NCI-H2081 (cell line): Measurements from ENCODE around the gene HEPACAM2.

Experiments used
- DNase-seq, 2 experiments: peaks; one replicate each; lab custom pipeline; 2025; lab: John Stamatoyannopoulos, UW

The HEPACAM2 gene

GRCh38 chr7:93226310-93226709 is at the start of gene HEPACAM2:
TSS of gene HEPACAM2 (minus strand) at chr7:93226469.
- peak; percentile 89 to 98 for DNase-seq

DNA sequence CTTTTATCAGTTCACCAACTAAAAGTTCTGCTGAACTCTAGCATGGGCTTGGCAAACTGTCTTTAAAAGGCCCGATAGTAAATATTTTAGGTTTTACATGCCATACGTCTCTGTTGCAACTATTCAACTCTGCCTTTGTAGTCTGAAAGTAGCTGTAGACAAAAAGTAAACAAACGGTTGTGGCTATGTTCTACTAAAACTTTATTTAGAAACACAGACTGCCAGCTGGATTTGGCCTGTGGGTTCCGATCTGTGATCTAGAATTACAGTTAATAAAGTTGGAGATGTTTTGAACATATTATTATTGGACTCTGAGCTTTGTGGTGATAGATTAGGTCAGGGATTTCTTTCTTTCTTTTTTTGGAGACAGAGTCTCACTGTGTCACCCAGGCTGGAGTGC is 39.0 kb upstream of the HEPACAM2 start:
- DNase-seq: no peak

GRCh38 chr7:93262535-93262934 is 36.3 kb upstream of the HEPACAM2 start:
- DNase-seq: no peak

GRCh38 chr7:93258661-93259060 is 32.4 kb upstream of the HEPACAM2 start:
- DNase-seq: no peak

DNA sequence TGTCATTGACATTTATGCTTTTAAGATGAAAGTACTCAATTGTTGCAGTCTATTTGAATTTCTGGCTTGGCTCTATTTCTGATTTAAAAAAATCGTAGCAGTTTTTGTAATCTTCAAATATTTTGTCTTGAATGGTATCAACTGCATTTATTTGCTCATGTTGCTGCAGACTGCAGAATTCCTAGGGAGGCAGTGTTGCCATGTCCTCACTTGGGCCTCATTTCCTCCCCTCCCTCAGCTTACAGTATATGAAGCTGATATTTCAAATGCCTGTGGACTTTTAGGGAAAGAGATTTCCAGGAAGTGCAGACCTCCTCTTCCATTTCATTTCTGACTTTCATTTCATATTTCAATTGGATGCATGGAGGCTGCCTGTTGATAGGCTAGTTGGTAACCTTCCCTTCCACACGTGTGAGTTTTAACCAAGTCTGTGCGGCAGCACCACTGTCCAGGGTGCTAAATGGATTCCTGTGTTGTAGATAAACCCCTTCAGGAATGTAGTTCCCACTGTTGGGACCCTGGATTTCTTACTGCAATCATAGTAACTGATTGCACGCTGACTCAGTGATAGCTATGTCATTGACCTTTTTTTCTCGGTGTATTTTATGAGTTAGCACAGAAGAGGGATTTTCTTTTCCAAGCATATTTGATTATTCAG is 23.4 kb upstream of the HEPACAM2 start:
- no peak for DNase-seq

- peak; percentile 12 to 57 for DNase-seq
Measured at GRCh38 chr7:93245525-93246432, 19.5 kb upstream of the HEPACAM2 start.

DNA sequence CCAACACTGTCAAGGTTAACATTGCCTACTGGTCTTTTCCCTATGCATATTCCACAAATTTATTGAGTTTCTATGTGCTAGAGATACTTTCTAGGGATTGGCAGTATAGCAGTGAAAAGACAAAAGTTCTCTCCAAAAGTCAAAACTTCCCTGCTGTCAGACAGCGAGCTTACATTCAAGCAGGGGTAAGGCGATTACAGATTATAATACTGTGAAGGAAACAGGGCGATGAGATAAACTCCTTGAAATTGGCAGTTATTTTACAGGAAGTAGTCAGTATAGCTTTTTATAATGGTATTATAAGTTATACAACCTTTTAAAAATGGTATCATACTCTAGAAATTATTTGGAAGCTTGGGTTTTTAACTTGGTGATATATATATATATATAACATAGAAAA is 15.8 kb upstream of the HEPACAM2 start:
- no peak for DNase-seq

GRCh38 chr7:93239824-93240223 is 13.6 kb upstream of the HEPACAM2 start:
- no peak for DNase-seq

GRCh38 chr7:93238748-93239147 is 12.5 kb upstream of the HEPACAM2 start:
- no peak for DNase-seq

- no peak for DNase-seq
Measured at GRCh38 chr7:93238131-93238530, 11.9 kb upstream of the HEPACAM2 start.

DNA sequence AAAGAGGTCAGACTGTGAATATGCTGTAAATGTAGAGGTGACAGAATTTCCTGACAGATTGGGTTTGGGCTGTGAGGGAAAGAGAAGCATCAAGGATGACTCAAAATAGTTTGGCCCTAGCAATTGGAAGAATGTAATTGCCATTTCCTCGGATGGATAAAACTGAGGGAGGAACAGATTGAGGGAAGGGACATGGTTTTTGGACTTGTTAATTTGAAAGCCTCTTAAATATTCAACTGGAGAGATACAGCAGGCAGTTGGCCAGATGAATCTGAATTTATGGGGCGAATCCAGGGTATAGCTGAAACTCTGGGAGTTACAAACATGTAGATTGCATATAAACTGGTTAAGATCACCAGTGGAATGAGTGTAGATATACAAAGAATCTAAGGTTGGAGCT is 9.3 kb upstream of the HEPACAM2 start:
- DNase-seq: no peak

DNA sequence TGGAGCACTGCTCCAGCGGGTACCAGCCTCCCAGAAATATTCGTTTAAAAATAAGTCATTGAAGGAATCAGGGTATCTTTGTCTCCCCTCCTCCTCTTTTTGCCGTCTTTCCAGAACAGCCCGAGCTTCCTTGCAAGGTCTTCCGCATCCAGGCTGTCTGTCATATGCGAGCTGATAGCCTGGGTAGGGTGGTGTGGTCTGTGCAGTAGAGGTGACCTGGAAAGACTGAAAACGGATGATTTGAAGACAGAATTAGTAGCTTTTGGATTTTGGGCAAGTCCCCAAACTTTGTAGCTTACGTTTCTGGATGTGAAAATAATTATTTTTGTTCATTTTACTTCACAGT is 6.4 kb upstream of the HEPACAM2 start:
- DNase-seq: peak in 1 of 2 experiments; percentile 26

DNA sequence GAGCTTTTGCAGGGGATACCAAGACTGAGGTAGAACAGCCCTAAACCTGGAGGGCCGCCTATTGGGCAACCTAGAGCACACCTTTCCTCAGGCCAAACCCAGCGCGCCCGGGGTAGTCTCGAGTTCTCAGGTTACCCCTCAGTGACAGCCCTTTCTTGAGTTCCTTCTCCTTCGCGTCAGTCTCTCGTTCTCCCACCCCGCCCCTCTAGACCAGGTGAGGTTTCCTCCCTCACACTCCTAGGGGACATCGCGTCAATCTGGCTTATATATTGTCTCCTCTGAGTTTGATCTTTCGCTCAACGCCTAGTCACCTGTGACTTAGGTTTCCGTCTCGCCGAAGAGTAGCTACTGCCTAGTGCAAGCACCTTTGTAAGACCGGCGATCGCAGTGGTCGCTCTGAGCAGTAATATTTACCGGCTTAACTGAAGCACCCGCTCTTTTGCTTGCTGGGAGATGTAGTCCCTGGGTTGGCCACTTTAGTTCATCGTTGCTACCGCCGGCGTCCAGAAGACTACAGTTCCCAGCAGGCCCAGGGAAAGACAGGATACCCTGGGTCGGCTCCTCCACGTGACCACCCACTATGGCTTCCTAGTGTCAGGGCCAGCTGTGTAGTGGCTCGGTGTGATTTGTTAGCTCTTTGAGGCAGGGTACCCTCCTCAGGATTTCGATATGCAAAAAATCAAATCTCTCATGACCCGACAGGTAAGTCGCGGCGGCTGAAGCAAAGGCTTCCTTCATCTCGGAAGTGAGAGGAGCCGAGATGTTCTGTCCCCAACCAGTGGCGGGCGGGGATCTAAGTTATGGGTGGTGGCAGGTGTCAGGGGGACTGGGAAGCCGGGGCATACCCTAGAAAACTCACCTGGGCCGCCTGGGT is 5.8 kb upstream of the HEPACAM2 start, which contains the start of gene VPS50:
Gene VPS50, plus strand, starts transcription at position 568 of the 874 bp plus-strand sequence. Its CDS starts 102 bp downstream, at position 670.
- DNase-seq: peak; percentile 98 to 99

- DNase-seq: no peak
Measured at GRCh38 chr7:93231259-93231658, 5.0 kb upstream of the HEPACAM2 start.

DNA sequence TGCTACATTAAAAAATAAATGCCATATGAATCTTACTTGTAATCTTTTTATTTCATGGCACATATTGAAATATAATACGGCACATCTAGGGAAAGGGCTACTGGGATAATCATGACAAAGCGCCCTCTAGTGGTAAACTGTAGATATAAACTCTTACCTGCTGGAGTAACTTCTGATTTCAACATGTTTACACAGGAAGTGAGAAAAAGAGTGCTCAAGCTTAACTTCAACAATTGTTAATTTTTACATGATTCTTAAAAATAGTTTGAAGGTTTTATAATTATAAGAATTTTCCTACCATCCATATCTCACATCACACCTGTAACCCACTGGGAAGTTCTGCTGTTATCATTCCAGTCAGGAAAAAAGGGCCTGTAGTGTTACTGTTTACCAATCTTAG is 2.0 kb upstream of the HEPACAM2 start:
- DNase-seq: peak; percentile 78 to 86

- DNase-seq: no peak
Measured at GRCh38 chr7:93219868-93220267, 6.4 kb downstream of the HEPACAM2 start.

DNA sequence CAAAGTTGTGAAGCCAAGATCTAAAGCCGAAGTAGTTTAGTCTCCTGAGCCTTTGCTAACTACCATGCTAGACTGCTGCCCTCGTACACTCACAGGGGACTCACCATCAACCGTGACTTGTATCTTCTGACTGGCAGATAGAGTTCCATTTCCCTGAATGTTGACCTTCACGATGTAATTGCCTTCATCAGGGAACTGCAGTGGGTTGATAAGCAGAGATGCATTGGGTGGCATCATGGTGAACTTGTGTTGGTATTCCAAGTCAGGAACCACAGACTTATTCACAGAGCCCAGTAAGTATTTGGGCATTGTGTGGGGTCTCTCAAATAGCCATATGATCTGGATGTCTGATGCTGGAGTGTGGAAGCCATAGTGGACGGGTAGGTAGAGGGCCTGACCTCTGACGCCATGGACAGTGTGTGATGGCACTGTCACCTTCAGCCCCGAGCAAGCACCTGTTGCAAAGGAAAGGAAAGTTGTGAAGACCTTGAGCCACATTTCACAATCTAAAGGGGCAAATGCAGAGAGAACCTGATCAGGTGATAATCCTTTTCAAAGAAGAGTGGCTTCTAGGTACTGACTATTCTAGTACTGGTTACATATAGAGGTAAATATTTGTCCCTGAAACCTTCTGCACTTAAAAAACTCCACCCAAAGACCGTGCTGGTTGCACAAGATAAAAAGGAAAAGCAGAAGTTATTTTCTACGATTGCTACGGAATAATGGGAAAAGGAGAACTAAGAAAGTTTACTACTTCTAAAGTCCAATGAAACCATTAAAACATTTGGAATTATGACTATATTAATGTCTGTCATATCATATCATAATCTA is 7.1 kb downstream of the HEPACAM2 start:
- DNase-seq: no peak

DNA sequence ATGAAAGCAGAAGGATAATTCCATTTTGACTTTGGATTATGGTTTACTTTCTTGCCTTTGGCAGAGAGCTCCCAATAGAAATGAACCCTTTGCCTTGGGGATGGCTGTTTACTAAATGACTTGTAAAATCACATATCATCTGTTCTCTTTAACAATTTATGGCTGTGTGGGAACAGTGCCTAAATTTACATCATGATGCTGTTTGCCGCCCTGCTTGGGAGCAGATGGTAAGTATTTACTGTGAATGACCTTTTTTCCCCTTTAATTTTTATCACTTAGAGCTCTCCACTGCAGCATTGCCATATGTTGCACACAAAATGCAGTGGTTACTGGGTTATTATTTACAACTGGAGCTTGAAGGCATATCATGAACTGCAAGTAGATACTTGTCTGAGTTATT is 13.4 kb downstream of the HEPACAM2 start:
- peak; percentile 75 to 95 for DNase-seq

DNA sequence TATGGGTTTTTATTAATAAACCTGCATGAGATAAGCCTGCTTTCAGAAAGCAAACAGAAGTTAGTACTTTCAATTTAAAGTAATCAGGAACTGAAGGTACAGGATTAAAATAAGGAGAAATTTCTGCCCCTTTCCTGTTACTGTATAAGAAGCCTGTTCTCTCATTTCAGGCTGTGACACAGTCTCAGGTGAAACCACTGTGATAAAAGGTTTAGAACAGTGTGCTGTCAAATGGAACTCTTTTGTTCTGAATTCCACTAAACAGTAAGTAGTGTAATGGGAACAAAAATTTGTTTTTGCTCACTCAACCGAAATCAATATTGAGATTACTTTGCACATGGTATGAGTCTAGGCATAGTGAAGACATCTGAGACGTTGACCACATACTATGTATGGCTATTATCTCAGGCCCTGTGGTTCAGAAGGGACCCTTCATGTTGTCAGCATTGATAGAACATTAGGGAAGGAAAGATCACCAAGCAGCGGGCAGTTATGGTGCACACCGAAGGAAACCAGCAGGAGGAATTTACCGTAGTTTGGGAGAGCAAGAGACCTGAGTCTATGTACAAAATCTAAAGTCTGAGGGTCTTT is 14.9 kb downstream of the HEPACAM2 start:
- no peak for DNase-seq

DNA sequence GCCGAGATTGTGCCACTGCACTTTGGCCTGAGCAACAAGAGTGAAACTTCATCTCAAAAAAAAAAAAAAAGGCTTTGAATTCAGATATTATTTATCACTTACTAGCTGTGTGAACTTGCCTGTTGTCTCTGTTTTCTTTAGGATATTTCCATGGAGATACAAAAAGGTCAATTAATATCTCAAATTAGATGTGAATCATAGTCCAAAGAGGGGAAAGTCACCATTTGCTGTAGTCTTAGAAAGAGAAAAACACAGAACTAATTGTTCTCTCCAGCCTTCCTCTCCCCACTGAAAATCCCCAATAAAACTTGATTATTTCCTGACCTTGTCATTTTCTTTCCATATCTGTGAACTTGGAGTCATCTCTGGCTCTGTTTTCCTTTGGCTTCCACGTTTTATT is 21.2 kb downstream of the HEPACAM2 start:
- no peak for DNase-seq

- DNase-seq: peak; percentile 67 to 95
Measured at GRCh38 chr7:93203496-93203895, 22.8 kb downstream of the HEPACAM2 start.
